Neutrophil (primary cell): ENCODE data around the gene ZBTB20.

Experiments used
- H3K27ac ChIP-seq: fragments of 200-600 bp; sonication (generic); 2 replicates; pipeline ENCODE4 v1.5.1; 2016; ENCODE audit warnings: mild to moderate bottlenecking, moderate library complexity
- H3K27me3 ChIP-seq: fragments of 200-600 bp; sonication (generic); 2 replicates; pipeline ENCODE4 v1.6.0; 2016; ENCODE audit warnings: mild to moderate bottlenecking
- H3K36me3 ChIP-seq: fragments of 200-600 bp; sonication (generic); 2 replicates; pipeline ENCODE4 v1.5.1; 2017
- H3K4me1 ChIP-seq, 2 experiments: fragments of 200-600 bp in 1 of 2; sonication (generic) in 1 of 2; 1 replicate in 1 of 2; 2 replicates in 1 of 2; pipeline versions ENCODE4 v1.5.1 to v1.6.1; 2013 to 2016; ENCODE audit warnings: low read depth in 1 of 2, low read length in 1 of 2, mild to moderate bottlenecking in 1 of 2, moderate library complexity in 1 of 2; ENCODE audit not compliant: control insufficient read depth in 1 of 2, insufficient read depth in 1 of 2
- H3K4me3 ChIP-seq, 2 experiments: fragments of 200-600 bp in 1 of 2; sonication (generic) in 1 of 2; 1 replicate in 1 of 2; 2 replicates in 1 of 2; pipeline ENCODE4 v1.5.1; 2013 to 2016; ENCODE audit warnings: low read depth in 1 of 2, low read length in 1 of 2, mild to moderate bottlenecking in 1 of 2, moderate library complexity in 1 of 2
- H3K9me3 ChIP-seq: fragments of 200-600 bp; sonication (generic); 2 replicates; pipeline ENCODE4 v1.5.1; 2016
- TF ChIP-seq, protein P1 (sequence below): fragments of 200-600 bp; sonication (generic); IDR thresholded peaks from 2 replicates; pipeline ENCODE4 v1.5.1; 2016; ENCODE audit warnings: antibody characterized with exemption

ZBTB20 gene

DNA sequence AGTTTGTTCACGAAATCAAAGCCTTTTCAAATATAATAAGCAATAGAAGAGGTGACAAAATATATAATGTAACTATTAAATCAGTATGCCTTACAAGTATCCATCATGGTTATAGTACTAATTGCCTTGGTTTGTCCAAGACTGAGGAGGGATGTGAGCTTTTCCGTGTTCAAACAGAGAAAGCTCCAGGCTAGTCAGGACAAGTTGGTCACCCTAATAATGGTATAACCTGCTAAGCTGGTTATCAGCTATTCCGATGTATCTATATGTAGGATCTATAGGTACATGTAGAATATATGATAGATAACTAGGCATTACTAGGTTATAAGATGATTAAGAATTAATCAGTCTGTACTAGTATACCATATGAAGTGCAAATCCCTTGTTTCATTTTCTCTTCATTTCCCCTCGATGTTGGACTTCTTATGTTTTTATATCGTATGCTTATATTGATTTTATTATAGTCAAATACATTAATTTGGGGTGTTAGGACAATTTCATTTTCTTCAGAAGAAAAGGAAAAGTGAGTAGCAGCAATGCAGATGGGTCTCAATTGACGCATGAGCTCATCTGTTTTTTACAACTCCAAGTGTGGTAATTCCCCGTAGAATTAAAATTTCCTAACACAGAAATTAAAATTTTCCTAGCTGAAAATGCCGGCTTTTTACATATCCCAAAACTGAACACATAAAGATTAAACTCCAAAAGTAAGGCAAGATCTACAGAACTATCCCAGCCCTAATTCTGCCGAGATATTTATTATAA, 434.2 kb downstream of the ZBTB20 start:
- H3K27me3 ChIP-seq = no peaks in the 10 kb centered on the region
- no peak overlapping the region for H3K4me3 ChIP-seq
- no peak overlapping the region for H3K27ac ChIP-seq
- TF ChIP-seq, protein P1, sequence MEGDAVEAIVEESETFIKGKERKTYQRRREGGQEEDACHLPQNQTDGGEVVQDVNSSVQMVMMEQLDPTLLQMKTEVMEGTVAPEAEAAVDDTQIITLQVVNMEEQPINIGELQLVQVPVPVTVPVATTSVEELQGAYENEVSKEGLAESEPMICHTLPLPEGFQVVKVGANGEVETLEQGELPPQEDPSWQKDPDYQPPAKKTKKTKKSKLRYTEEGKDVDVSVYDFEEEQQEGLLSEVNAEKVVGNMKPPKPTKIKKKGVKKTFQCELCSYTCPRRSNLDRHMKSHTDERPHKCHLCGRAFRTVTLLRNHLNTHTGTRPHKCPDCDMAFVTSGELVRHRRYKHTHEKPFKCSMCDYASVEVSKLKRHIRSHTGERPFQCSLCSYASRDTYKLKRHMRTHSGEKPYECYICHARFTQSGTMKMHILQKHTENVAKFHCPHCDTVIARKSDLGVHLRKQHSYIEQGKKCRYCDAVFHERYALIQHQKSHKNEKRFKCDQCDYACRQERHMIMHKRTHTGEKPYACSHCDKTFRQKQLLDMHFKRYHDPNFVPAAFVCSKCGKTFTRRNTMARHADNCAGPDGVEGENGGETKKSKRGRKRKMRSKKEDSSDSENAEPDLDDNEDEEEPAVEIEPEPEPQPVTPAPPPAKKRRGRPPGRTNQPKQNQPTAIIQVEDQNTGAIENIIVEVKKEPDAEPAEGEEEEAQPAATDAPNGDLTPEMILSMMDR = no peak
- H3K4me1 ChIP-seq = peaks cover 0 to 7% of the 10 kb centered on the region in 2 experiments
- H3K36me3 ChIP-seq = no peaks in the 10 kb centered on the region
- H3K9me3 ChIP-seq = no peaks in the 10 kb centered on the region

DNA sequence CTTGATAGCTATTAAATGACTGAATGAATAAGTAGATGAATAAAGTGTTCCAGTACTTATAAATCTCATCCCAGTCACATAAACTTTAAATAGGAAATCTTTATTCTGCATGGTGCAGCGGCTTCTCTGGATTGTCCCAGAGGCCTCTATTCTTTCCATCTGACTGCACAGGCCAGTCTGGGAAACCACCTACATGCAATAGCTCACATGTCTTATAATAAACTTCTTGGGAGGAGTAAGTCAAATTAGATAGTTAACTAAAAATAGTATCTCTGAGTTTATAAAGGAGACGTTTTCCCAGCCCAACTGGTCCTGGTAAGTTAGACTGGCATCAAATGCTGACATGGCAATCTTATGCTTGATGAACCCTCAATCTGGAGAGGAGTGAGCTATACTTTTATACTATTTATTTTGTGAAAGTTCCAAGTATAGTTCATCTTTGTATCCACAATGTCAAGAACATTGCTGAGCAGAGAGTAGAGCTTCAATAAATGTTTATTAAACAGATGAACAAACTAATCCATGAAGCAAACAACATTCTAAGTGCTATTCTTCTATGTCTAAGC, 435.7 kb downstream of the ZBTB20 start:
- Histone ChIP-seq H3K4me1 (peaks cover 0 to 7% of the 10 kb centered on the region in 2 experiments), H3K27me3 (no peaks in the 10 kb centered on the region), H3K4me3 (no peak overlapping the region), H3K27ac (no peak overlapping the region), H3K9me3 (no peaks in the 10 kb centered on the region), H3K36me3 (no peaks in the 10 kb centered on the region)
- TF ChIP-seq, protein P1 = no peak

DNA sequence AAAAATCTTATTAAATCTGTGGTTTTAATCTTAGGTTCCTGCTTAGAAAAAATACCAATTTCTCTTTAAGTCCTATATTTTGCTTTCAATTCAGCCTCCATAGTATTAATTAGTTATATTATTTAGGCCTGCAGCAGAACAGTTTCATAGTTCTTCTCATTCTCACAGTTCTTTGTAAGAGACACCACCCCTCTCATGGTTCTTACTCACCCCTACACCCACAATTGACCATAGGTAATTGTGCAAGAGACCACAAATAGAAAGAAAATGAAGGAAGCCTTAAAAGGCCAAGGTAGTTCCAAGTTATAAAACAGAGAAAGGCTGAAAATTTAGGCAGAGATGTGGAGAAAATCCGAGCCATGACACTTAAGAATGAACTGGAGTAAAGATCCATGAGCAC, 438.0 kb downstream of the ZBTB20 start:
- H3K27ac ChIP-seq = no peak overlapping the region
- peaks cover 0 to 7% of the 10 kb centered on the region in 2 experiments for H3K4me1 ChIP-seq
- H3K27me3 ChIP-seq = no peaks in the 10 kb centered on the region
- no peak overlapping the region for H3K4me3 ChIP-seq
- TF ChIP-seq, protein P1 = no peak
- H3K36me3 ChIP-seq = no peaks in the 10 kb centered on the region
- H3K9me3 ChIP-seq = no peaks in the 10 kb centered on the region

DNA sequence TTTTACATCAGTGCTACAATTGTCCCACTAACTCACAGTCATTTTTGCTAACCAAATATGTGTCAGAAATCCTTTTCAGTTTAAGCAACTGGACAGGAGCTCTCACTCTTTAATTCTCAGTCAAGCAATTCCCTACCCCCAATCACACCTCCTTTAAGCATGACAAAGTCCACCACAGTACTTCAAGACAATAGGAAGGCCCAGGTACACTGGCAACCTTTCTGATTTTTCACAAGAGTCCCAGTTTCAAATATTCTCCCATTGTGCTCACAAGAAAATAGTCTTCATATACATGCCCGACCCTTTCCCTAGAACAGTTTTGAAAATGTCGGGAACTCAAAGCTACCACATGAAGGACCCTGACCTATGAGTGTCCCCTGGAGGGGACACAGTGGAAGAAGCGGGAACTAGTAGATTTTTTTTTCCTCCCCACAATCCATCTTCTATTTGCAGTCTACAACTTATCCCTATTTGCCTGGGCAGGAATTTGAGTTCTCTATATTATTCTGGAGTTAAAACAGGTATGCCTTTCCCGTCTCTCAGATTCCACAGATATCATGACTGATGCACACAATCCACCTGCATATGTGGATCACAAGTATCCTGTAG, 439.7 kb downstream of the ZBTB20 start:
- Histone ChIP-seq H3K27ac (no peak overlapping the region), H3K4me3 (no peak overlapping the region), H3K27me3 (no peaks in the 10 kb centered on the region), H3K9me3 (no peaks in the 10 kb centered on the region), H3K36me3 (no peaks in the 10 kb centered on the region), H3K4me1 (peaks cover 0 to 7% of the 10 kb centered on the region in 2 experiments)
- TF ChIP-seq, protein P1 = no peak

DNA sequence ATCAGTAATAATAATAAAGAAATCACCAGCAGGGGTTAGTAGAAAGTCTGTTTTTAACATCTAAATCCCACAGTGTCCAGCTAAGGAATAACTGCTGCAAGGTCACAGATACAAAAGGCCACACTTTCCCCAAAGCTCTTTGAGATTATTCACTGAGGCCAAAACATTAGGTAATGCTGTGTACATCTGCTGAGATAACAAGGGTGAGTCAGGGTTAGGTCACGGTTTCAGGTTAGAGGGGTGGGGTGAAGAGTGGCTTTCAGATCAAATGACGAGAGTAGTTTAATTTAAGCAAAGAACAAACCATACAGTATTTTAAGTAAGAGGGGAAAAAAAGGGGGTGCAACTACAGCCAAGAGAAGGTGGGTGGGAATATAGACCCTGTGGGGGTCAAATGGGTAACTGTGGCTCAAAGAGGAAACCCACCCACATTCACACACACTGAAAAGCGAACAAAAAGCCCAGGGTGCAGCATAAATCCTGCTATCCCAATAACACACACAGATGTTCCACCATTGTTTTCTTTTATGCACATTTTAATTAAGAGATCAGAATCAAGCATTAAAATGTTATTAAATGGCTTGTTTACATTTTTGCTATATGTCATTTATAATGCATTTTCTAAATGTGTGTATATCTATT, 440.4 kb downstream of the ZBTB20 start:
- Histone ChIP-seq H3K4me3 (no peak overlapping the region), H3K36me3 (no peaks in the 10 kb centered on the region), H3K27me3 (no peaks in the 10 kb centered on the region), H3K4me1 (peaks cover 0 to 7% of the 10 kb centered on the region in 2 experiments), H3K9me3 (no peaks in the 10 kb centered on the region), H3K27ac (no peak overlapping the region)
- TF ChIP-seq, protein P1 = no peak
